ENCODE data around the gene EIF2B4. TPM values are rescaled to one million over a fixed set of nuclear protein-coding genes. Genes with fewer than 3 reads are reported as not detected.
"Not testable (repeated sequence)": the region's sequence is repeated elsewhere in the genome, so short reads cannot be mapped to it uniquely, and the experiment has no call there.

EIF2B4 gene
- total RNA-seq, 1 experiment from 2014 or later: 30.6 TPM

DNA sequence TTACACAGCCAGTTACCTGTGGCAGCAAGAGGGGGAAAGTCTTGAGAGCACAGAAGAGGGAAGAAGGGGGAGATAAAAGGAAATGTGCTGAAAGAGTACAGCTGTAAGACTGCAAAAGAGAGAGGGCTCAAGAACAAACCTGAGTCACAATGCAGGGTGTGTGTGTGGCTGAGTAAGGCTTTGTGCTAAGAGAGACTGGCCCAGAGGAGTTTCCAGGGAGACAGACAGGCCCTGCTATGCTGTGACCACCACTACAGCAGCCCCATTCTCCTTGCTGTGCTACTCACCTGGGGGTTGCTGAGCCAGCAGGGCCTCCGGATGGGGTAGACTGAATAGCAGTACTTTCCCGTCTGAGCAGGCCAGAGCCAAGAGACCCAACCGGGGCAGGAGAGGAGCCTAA, 34.8 kb downstream of the EIF2B4 start:
- Histone ChIP-seq H3K27ac (ENCODE audit: low read length) (no peak overlapping the region), H2AFZ (ENCODE audit: low read length) (no peak overlapping the region), H3K79me2 (ENCODE audit: low read length) (no peaks in the 10 kb centered on the region), H3K4me3 (ENCODE audit: low read length) (no peak overlapping the region), H3K9ac (ENCODE audit: low read length) (no peak overlapping the region), H3K4me2 (ENCODE audit: low read depth, low read length, poor library complexity, severe bottlenecking) (no peak overlapping the region), H3K36me3 (ENCODE audit: insufficient read depth, low read length) (peaks cover 38% of the 10 kb centered on the region), H3K9me3 (ENCODE audit: low read length) (no peaks in the 10 kb centered on the region), H3K27me3 (ENCODE audit: low read length) (no peaks in the 10 kb centered on the region), H4K20me1 (ENCODE audit: insufficient read depth, low read depth, low read length) (no peaks in the 10 kb centered on the region), H3K4me1 (ENCODE audit: low read length) (no peaks in the 10 kb centered on the region), H3K9me2 (replicated peaks; ENCODE audit: insufficient read depth, low read length) (no peaks in the 10 kb centered on the region)
- DNase-seq: no peak

- H3K27ac ChIP-seq (ENCODE audit: low read length): no peak overlapping the region
- H3K9ac ChIP-seq (ENCODE audit: low read length): no peak overlapping the region
Measured at GRCh38 chr2:27324720-27325119, 45.4 kb downstream of the EIF2B4 start.

GRCh38 chr2:27323596-27324285, 46.4 kb downstream of the EIF2B4 start:
- Histone ChIP-seq H3K9ac (ENCODE audit: low read length) (peak overlapping the region; percentile 96), H4K20me1 (ENCODE audit: insufficient read depth, low read depth, low read length) (no peaks in the 10 kb centered on the region), H2AFZ (ENCODE audit: low read length) (no peak overlapping the region), H3K9me2 (replicated peaks; ENCODE audit: insufficient read depth, low read length) (no peaks in the 10 kb centered on the region), H3K27me3 (ENCODE audit: low read length) (no peaks in the 10 kb centered on the region), H3K9me3 (ENCODE audit: low read length) (no peaks in the 10 kb centered on the region), H3K36me3 (ENCODE audit: insufficient read depth, low read length) (peaks cover 12% of the 10 kb centered on the region; the same call in 1 of the 2 replicates), H3K79me2 (ENCODE audit: low read length) (peaks cover 28% of the 10 kb centered on the region), H3K4me1 (ENCODE audit: low read length) (peaks cover 27% of the 10 kb centered on the region), H3K27ac (ENCODE audit: low read length) (peak overlapping the region; percentile 84), H3K4me3 (ENCODE audit: low read length) (peak overlapping the region; percentile 98), H3K4me2 (ENCODE audit: low read depth, low read length, poor library complexity, severe bottlenecking) (peak overlapping the region; percentile 98)
- DNase-seq: no peak

More at GRCh38 chr2:27324720-27325119, 45.4 kb downstream of the EIF2B4 start:
- Histone ChIP-seq H3K79me2 (ENCODE audit: low read length) (peaks cover 28% of the 10 kb centered on the region), H3K4me1 (ENCODE audit: low read length) (peaks cover 27% of the 10 kb centered on the region), H3K9me3 (ENCODE audit: low read length) (no peaks in the 10 kb centered on the region), H4K20me1 (ENCODE audit: insufficient read depth, low read depth, low read length) (no peaks in the 10 kb centered on the region), H3K4me3 (ENCODE audit: low read length) (no peak overlapping the region; the same call in 1 of the 2 replicates), H3K4me2 (ENCODE audit: low read depth, low read length, poor library complexity, severe bottlenecking) (peak overlapping the region; percentile 98), H2AFZ (ENCODE audit: low read length) (no peak overlapping the region), H3K27me3 (ENCODE audit: low read length) (no peaks in the 10 kb centered on the region), H3K36me3 (ENCODE audit: insufficient read depth, low read length) (peaks cover 22% of the 10 kb centered on the region; the same call in 1 of the 2 replicates), H3K9me2 (replicated peaks; ENCODE audit: insufficient read depth, low read length) (no peaks in the 10 kb centered on the region)
- DNase-seq: no peak

GRCh38 chr2:27322766-27323595, 47.2 kb downstream of the EIF2B4 start, which contains the start of gene MPV17:
TSS of gene MPV17 (minus strand) at chr2:27323097. CDS start at chr2:27322517, 580 bp downstream.
- H3K79me2 ChIP-seq (ENCODE audit: low read length): peaks cover 28% of the 10 kb centered on the region
- H3K4me1 ChIP-seq (ENCODE audit: low read length): peaks cover 27% of the 10 kb centered on the region
- H3K4me2 ChIP-seq (ENCODE audit: low read depth, low read length, poor library complexity, severe bottlenecking): peak within 1 kb of the TSS; percentile 98
- H2AFZ ChIP-seq (ENCODE audit: low read length): no peak within 1 kb of the TSS
- peaks cover 7% of the 10 kb centered on the region; the same call in 1 of the 2 replicates for H3K36me3 ChIP-seq (ENCODE audit: insufficient read depth, low read length)
- DNase-seq: peak; percentile 96
- H3K27me3 ChIP-seq (ENCODE audit: low read length): no peaks in the 10 kb centered on the region
- peak within 1 kb of the TSS; percentile 84 for H3K27ac ChIP-seq (ENCODE audit: low read length)
- no peaks in the 10 kb centered on the region for H3K9me3 ChIP-seq (ENCODE audit: low read length)
- H3K4me3 ChIP-seq (ENCODE audit: low read length): peak within 1 kb of the TSS; percentile 98
- peak within 1 kb of the TSS; percentile 96 for H3K9ac ChIP-seq (ENCODE audit: low read length)
- H3K9me2 ChIP-seq (replicated peaks; ENCODE audit: insufficient read depth, low read length): no peaks in the 10 kb centered on the region
- no peaks in the 10 kb centered on the region for H4K20me1 ChIP-seq (ENCODE audit: insufficient read depth, low read depth, low read length)

DNA sequence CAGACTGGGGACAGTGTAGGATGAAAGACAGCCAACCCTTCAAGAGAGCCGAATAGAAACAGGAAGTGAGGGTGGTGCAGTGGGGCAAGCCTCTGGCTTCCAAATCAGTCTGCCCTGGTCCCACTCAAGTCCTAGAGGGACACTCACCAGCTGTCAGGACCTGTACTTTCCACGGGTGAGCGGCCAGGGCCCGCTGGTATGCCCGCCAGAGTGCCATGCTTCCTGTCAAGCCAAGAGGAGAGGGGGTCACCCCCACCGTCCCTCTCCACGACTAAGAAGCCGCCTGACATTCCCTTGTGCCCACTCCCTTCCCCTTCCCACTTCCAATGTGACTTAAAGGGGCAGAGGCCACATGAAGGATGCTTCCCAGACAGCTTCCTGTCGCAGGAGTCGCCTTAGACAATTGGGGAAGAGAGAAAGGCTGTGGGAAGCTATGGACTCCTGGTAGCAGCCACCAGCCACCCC, 47.8 kb downstream of the EIF2B4 start:
- Histone ChIP-seq H3K4me1 (ENCODE audit: low read length) (peaks cover 27% of the 10 kb centered on the region), H3K79me2 (ENCODE audit: low read length) (peaks cover 28% of the 10 kb centered on the region), H3K9ac (ENCODE audit: low read length) (peak overlapping the region; percentile 96), H3K9me3 (ENCODE audit: low read length) (no peaks in the 10 kb centered on the region), H3K27me3 (ENCODE audit: low read length) (no peaks in the 10 kb centered on the region), H4K20me1 (ENCODE audit: insufficient read depth, low read depth, low read length) (no peaks in the 10 kb centered on the region), H3K4me3 (ENCODE audit: low read length) (peak overlapping the region; percentile 98), H3K27ac (ENCODE audit: low read length) (peak overlapping the region; percentile 84), H2AFZ (ENCODE audit: low read length) (no peak overlapping the region), H3K36me3 (ENCODE audit: insufficient read depth, low read length) (peaks cover 7% of the 10 kb centered on the region; the same call in 1 of the 2 replicates), H3K9me2 (replicated peaks; ENCODE audit: insufficient read depth, low read length) (no peaks in the 10 kb centered on the region), H3K4me2 (ENCODE audit: low read depth, low read length, poor library complexity, severe bottlenecking) (peak overlapping the region; percentile 98)
- peak; percentile 77 for DNase-seq

GRCh38 chr2:27320958-27321543, 49.1 kb downstream of the EIF2B4 start:
- Histone ChIP-seq H3K4me1 (ENCODE audit: low read length) (peaks cover 27% of the 10 kb centered on the region), H3K79me2 (ENCODE audit: low read length) (peaks cover 28% of the 10 kb centered on the region), H3K9ac (ENCODE audit: low read length) (peak overlapping the region; percentile 96; the same call in 1 of the 2 replicates), H3K27me3 (ENCODE audit: low read length) (no peaks in the 10 kb centered on the region), H2AFZ (ENCODE audit: low read length) (no peak overlapping the region), H3K4me2 (ENCODE audit: low read depth, low read length, poor library complexity, severe bottlenecking) (peak overlapping the region; percentile 98), H3K9me3 (ENCODE audit: low read length) (no peaks in the 10 kb centered on the region), H4K20me1 (ENCODE audit: insufficient read depth, low read depth, low read length) (no peaks in the 10 kb centered on the region), H3K36me3 (ENCODE audit: insufficient read depth, low read length) (peaks cover 4% of the 10 kb centered on the region; the same call in 1 of the 2 replicates), H3K27ac (ENCODE audit: low read length) (peak overlapping the region; percentile 84; the same call in 1 of the 2 replicates), H3K4me3 (ENCODE audit: low read length) (no peak overlapping the region), H3K9me2 (replicated peaks; ENCODE audit: insufficient read depth, low read length) (no peaks in the 10 kb centered on the region)
- no peak for DNase-seq

- DNase-seq; H3K36me3 ChIP-seq (ENCODE audit: insufficient read depth, low read length); H3K27me3 ChIP-seq (ENCODE audit: low read length); H3K9ac ChIP-seq (ENCODE audit: low read length); H2AFZ ChIP-seq (ENCODE audit: low read length); H4K20me1 ChIP-seq (ENCODE audit: insufficient read depth, low read depth, low read length); H3K9me2 ChIP-seq (replicated peaks; ENCODE audit: insufficient read depth, low read length); H3K4me3 ChIP-seq (ENCODE audit: low read length); H3K27ac ChIP-seq (ENCODE audit: low read length); H3K4me2 ChIP-seq (ENCODE audit: low read depth, low read length, poor library complexity, severe bottlenecking); H3K9me3 ChIP-seq (ENCODE audit: low read length): not testable (repeated sequence)
- Histone ChIP-seq H3K4me1 (ENCODE audit: low read length) (peaks cover 27% of the 10 kb centered on the region), H3K79me2 (ENCODE audit: low read length) (peaks cover 28% of the 10 kb centered on the region)
Measured at GRCh38 chr2:27319839-27320238, 50.3 kb downstream of the EIF2B4 start.
